GOT3 (cell line): ENCODE data around the gene RAB28.

ENCODE experiments used
- DNase-seq: peaks from one replicate; lab custom pipeline; 2025; ENCODE audit warnings: mixed read lengths; lab: John Stamatoyannopoulos, UW

RAB28 gene

DNA sequence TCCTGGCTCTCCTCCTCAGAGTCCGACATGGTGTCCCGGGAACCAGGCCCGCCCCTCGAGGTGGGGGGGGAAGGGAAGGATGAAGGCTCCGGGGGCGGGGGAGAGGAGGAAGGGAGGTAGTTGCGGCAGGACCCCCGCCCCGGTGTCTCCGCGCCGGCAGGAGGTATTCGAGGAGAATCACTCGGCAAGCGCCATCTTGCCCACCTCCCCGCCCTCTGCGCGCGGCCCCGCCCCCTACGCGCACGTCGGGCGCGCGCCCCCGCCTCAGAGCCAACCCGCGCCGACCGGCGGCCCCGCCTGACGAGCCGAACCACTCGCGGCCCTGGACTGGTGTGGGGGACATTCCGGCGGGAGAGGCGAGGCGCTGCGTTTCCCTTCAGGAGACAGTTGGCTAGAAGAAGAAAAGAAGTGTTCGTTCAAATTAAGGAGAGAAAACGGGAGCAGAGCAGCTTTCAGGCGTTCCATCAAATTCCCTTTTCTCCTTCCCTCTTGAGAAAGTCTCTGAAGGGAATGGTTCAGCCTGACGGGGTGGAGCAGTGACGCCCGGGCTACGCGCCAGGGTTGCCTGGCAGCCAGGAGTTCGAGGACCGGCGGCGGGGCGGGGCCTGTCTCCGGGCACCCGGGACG is at the start of gene RAB28:
RAB28 (minus strand) TSS at position 219 of the 627 bp plus-strand sequence.
- peak; percentile 94 for DNase-seq

DNA sequence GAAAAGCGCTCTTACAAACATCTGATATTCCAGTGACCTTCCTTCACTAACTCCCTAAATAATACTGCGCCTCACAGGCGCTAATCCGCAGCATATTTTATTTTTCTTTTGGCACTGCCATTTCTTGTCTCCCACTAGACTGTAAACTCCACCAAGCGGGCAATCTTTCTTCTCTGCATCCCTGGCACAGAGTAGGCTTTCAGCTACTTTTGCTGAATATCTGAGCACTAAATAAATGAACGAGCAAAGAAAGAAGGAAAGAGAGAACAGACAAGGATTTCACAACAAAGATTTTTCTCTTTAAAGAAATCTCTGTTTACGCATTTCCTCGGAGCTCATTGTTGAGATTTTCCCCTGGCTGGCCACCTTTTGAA is 47.5 kb upstream of the RAB28 start:
- no peak for DNase-seq

DNA sequence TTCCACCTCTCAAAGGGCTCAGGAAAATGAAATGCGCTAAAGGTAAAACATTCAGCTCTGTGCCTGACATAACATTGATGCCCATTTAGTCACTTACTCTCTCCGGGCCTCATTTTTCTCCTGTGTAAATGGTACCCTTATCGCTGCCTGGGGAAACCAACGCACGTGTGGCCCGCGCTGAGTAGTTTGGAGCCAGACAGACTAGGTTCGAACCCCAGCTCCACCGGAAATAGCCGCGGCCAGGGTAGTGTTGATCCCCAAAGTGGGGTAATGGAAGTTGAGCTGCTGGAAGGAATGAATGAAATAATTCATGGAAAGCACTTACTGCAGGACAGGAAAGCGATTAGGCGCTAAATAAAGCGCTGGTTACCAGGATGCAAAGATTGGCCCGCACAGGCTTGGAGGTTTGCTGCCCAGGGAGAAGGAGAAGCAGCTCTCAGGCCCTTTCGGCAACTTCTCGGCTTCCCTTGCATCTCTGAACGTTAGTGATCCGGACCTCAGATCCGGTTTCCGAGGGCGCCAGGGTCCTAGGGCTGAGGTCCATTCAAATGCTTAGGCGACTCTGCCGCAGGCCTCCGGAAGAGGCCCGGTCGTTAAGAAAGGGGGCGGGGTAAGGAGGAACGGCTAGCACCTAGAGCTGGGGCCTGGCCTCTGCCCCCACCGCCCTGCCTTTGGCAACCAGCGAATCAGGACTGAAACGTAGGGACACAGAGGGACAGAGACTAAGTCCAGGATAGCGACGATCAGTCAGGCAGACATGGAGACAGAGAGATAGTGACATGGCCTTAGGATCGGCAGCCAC is 46.9 kb upstream of the RAB28 start:
- DNase-seq, result no peak

DNA sequence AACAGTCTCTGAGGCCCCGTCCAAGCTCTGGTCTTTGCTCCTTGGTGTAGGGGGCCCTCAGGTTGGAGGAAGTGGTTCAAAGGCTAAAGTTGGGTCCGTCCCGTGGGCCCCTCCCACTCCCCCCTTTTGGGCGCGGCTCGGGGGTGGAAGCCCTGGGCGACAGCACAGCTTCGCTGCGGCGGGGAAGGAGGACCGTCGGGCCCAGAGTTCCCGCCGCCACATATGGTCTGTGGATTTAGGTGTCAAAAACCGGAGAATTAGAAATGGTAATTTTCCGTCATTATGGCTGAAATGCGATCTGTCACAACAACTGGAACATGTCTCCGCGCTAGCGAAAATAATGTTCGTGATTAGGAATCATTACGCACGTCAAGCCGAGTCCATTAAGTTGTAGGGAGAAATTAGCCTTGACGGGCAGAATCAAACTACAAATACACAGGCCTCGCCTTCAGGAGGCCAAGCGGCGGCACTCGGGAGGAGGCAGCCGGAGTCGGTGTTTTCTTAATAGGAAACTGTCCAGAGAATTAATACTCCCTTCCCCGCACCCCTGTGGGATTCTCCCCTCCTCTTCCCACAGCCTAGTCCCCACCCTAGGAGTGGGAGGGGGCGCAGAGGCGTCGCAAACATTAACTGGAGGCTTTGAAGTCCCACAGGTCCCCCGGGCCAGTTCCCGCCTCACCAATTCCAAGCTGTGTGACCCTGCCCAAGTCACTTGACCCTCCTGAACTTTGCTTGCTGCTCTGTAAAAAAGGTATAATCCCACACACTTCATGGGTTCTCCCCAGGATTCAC is 45.2 kb upstream of the RAB28 start:
- DNase-seq, result no peak

DNA sequence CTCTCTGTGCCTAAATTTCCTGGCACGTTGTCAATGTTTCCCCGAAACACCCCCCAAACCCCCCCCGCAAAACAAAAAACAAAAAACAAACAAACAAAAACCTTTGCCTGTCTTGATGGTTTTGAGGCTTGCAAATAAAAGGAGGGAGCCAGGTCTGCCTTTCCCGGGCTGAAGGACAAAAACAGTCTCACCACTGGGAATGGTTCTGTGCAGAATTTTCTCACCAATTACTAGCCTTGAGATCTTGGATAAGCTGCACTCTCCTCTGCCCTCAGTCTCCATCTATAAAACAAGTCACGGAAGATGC is 44.6 kb upstream of the RAB28 start:
- DNase-seq, result no peak

DNA sequence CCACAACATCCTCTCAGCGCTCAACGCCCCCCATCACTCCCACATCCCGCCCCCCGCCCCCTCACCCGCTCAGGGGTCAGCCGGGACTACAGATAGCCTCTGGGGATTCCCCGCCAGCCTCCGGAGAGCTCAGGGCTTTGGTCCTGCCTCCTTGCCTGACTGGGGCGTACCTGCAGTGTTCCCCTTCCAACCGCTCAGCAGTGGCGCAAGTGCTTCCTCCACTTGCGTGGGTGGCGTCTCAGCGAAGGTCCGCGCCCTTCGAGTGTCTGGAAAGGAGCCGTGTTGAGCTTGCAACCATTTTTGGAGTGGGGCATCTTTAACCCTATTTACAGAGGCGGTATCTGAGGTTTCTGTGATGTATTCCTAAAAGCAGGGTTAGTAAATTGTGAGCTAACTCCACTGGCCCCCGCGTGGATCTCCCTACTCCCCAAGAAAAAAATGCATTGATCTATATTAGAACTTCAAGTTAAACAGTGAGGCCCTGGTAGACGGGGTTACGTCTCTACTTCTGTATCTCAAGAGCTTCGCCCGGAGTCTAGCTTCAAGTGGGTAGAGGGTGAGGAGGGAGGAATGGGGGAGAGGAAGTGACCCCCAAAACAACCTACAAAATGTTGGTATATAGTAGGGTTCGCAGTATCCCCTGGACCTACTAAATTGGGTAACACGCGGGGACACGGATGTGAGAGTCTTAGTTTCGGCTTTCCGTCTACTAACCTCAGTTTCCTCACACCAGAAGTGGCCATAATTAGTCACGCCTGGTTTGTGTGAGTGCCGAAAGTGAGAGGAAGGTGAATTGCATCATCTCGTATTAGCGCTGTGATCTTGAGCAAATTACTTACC is 44.1 kb upstream of the RAB28 start:
- no peak for DNase-seq

DNA sequence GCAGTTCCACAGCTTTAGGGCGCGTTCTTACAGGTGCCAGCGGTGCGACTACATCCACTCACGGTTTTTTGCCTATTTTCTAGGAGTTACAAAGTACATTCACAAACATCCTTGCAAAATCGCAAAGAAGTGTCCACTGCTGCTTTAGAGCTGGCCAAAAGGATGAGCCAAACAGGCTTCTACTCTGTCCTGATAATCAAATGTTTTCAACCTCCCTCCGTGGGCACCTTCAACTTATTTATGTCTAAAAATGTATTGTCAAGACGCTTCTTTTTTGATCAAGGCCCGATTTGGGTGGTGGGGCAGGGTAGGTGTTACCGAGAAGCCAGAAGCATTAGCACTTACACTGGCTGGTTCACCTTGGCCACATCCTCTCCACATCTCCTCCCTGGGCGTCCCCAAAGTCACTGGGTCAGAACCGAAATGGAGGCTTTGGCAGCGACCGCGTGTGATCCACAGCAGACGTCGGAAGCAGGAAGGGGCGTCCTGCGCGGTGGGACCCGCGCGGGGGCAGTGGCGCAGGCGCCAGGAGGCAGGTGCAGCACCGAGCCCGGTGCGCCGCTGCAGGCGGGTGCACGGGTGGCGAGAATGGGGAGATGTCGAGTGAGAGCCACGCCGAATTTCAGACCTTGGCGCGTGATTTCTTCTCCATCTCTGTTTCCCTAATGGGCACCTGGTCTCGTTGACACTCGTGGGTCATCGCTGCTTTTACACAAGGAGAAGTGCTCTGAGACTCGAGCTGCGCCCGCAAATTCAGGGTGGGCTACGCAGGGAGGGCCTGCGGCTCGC is 43.2 kb upstream of the RAB28 start:
- DNase-seq, result no peak

DNA sequence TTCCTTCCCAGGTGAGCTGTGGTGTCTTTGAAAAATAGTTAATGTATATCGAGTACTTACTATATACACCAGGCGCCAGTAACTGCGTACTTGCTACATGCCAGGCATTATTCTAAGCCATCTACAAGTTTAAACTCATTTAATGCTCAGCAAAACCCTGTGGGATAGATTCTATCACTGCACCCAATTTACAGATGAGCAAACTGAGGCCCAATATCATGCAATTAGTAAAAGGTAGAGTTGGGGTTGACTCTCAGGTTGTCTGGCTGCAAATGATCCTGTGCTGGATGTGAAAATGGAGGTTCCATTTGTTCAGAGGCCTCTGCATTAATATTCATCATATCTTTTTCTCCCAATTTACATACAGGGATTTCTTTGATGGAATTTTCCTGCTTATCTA is 42.5 kb upstream of the RAB28 start:
- DNase-seq, result no peak

DNA sequence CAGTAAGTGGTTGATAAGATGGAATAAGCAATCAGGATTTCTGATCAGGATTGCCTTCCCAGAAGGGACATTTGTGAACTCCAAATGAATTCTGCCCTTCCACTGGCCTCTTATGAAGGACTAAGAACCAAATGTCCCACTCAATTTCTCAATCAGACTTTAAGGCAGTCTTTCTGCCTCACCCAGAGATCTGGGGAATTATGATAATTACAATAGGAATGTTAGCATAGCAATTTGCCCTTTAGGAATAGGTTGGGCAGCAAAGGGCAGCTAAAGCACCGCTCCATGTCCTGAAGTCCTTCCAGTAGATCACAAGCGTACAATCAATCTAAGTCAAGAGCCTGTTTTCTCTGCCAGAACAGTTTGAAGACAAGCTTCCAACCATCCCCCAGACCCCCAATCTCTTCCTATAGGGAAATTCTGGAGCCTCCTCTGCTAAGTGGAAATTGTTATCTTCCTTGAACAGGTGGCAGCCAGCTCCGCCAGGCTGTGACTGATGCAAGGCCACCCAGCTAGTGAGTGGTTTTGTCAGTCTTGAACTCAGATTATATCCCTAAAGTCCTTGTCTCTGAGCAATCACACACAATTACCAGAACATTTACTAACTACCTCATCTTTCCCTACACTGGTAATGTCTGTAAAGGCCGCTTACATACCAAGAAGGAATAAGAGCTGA is 41.6 kb upstream of the RAB28 start:
- DNase-seq, result no peak

DNA sequence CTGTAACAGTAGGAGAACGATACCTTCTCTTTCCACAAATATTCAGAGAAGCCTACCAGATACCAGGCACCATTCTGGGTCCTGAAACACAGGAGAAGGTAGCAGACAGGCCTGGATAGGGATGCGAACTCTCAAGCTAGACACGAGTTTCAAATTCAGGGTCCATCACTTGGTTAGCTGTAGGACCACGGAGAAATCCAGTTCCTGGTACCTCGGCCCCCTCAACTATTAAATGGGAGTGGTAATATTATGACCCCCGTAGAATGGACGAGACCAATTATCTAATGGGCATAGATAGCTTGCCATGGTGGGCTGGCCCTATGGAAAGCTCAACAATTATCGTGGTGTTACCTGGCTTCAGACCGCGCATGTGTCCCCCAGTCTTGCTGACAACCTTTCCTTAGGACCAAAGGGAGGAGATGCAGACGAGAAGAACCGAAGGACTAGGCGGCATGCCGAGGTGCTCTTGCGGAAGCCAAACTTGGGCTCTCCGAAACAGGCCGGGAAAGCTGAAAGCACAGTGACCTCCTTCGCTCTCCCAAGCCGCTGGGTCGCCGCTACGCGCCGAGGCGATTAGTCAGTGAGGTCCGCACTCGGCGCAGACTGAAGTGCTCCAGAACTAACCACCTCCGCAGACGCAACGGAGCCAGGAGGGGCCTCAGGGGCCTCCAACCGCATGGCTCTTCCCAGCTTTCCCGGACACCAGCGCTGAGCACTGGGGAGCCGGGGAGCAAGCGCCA is 40.5 kb upstream of the RAB28 start:
- no peak for DNase-seq

DNA sequence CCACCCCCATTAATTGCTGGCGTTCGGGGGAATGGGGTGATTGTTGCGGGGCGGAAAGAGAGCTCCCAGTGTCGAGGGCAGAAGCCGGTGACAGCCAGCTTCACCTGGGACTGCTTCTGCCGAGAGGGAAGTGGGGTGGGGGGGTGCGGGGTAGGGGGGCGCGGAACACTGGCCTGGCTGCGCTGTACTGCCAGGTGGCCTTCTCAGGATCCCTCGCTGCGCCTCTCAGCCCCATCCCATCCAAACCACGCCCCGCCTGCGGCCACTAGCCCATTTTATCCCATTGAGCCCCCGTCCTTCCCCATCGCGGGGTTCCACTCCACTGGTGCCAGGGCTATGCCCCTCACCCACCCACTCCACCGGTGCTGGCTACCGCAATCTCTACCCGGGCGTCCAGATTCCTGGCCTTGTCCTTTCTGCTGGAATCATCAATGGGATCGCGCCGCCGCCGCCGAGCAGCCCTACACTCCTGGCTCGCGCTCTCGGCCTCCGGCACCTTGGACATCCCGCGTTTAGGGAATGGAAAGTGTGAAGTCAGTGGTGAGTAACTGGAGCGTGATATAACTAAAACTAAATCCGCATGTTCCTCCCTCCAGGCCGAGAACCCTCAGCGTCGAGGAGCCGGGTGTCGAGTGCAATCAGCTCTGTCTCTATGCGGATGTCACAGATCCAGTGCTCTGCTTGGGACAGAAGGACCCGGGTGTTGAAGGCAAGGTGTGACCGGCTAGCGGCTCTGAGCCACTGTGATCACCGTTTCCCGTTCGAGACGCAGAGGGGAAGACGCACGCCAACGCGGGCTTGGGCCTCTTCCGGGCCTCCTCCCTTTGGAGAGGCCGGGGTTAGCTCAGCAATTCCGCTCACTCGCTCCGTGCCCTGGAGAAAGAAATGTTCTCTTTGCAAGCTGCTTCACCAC is 39.7 kb upstream of the RAB28 start:
- no peak for DNase-seq

DNA sequence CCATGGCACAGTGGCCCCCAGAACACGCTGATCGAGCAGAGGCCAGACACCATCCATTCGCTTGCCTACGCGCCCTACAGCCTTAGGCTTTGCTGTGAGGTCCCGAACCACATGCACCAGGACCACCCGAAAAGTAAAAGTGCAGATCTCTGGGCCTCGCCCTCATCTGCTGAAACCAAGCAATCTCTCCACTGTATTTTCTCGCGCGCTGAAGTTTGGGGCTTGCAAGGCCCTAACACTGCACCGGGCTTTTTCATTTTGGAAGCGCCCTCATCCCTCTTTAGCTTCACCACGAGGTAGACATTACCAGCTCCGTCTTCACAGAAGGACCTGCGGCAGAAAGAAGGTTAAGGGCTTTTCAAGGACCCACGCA is 39.0 kb upstream of the RAB28 start:
- no peak for DNase-seq

DNA sequence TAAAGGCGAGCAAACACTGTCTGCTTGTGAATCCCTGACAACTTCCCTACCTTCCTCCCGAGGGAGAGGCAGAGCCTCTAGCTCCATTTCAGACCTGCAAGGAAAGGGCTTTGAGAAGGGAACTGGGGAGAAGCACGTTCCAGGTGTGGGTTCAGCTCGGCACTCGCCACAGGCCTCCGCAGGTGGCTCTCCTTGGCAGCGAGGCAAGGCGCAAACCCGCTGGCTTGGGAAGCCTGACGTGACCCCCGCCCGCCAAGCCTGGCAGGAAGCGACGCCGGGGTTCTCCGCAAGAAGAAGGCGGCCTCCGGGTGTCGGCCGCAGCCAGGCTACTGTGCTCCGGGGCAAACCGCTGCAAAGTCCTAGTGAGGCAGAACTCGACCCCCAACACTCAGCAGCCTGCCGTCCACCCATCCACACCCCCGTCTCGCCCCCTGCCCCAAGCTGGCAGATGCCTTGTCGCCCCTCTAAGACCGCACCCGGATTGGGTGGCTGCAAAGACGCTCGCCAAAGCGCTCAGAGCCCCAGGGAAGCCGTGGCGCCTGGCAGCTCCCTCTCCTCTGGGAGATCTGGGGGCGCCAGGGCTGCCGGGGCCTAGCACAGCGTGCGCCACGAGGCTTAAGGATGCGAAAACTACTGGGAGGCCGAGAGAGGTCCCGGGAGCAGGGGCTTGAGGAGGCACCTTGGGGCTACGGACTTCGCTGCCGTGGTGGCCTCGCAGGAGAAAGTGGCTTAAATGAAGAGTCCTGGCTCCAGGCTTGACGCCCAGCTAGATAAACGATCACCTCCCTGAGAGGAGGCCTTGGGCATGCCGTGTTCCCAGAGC is 38.4 kb upstream of the RAB28 start:
- DNase-seq, result no peak

DNA sequence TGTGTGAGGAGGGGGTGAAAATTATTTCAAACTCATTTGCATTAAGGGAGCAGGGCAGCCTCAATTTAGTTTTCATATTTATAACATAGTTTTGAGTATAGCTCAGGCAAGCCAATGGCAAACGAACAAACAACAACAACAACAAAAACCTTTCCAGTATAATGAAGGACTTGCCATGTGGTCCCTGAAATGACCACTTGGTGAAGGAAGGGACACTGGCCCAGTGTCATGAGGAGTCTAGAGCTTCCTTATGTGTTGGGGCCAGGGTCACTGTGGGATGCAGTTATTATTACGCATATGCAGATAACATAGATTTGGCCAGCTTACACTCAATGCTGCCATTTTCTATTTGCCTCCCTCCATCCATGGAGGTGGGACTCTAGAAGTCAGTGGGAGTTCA is 36.9 kb upstream of the RAB28 start:
- no peak for DNase-seq

DNA sequence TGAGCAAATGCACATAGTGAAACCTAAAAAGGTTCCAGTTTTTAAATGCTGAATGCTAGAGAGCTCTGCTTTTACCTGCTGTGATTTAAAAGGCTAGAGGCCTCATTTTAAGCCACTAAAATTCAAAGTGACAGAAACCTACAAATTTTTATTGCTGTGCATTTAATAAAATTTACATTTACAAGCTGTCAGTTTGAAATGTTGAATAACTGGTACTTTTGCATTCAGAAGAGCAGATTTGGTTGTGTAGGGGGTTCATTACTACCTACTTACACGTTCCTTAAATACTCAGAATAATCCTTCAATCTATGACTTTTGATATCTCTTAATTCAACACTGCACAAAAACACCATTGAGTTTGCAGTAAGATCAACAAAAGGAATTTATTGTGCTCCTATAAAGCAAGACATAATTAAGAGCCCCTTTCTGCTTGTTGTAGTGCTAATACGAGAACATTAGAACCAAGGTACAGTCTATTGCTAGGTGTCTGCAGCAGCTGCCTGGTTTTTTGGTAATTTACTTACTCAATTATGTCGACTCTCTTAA is 32.2 kb upstream of the RAB28 start:
- no peak for DNase-seq

DNA sequence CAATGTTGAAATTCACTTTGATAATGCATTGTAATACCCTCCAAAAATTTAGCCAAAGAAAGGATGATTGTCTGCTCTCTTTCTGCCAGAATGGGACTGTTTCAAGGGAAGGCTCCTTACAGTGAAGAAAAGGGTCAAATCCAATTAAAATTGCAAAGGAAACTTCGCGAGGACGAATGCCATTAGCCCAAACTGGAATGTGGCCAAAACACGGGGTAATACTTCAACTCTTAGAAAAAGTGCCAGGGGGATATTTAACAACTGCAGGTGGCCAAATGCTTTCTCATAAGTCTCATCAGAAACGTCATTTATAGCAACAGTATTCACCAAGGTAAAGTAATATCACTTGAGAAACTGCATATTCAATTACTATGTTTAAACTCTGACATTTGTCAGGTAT is 31.1 kb upstream of the RAB28 start:
- no peak for DNase-seq

DNA sequence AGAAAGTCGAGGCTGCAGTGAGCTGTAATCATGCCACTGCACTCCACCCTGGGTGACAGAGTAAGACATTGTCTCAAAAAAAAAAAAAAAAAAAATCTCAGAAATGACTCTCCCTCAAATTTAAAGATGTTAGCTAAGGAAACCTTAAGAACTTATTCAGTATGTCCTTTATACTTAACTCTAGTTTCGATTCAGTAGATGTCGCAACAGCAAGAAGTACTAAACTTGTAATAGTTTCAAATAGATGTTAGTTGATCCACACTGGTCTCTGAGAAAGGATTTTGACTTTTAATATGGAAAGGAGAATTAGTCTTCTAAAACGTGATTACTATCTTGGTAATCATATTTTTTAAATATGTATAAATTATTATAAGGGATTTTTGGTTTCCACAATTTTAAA is 30.6 kb upstream of the RAB28 start:
- DNase-seq, result no peak

DNA sequence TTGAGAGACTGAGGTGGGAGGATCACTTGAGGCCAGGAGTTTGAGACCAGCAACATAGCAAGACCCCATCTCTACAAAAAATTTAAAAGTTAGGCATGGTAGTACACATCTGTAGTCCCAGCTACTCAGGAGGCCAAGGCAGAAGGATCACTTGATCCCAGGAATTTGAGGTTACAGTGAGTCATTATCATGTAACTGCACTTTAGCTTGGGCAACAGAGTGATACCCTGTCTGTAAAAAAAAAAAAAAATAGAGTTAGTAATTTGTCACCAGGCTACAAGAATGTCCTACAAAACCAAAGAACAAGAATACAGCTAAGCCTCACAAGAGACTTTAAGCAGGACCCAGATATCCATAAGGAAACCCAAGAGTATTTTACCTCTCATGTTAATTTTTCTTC is 27.0 kb upstream of the RAB28 start:
- no peak for DNase-seq
